ENCODE results near the gene FRRS1L. TPM values are rescaled to one million over a fixed set of nuclear protein-coding genes. Genes with fewer than 3 reads are reported as not detected.

The FRRS1L gene
- total and polyA plus RNA-seq, 2 of the 13 experiments (the other 11 are each of a cell fraction or from before 2014, with no cell fraction given), result 0.02 to 0.03 TPM

GRCh38 chr9:109098960-109099308 is 68.1 kb downstream of the FRRS1L start (continued):
- TF ChIP-seq CSRNP1 (CRISPR knock-in tag; IDR thresholded peaks at IDR 0.05), result 0 out of 2 replicates have a peak, but pooled peaks have one; percentile 33

- Histone ChIP-seq H3K4me3 (replicated peaks in 1 of 3; ENCODE audit: insufficient read depth in 1 of 3, low read depth in 2 of 3, low read length in 3 of 3) (no peak overlapping the region), H3K4me1 (ENCODE audit: insufficient read depth, low read length) (peaks cover 67% of the 10 kb centered on the region), H3K79me2 (ENCODE audit: insufficient read depth, low read length) (peaks cover 100% of the 10 kb centered on the region), H3K9ac (ENCODE audit: insufficient read depth, low read depth, low read length) (no peak overlapping the region), H2AFZ (ENCODE audit: low read length) (no peak overlapping the region), H3K9me3 (ENCODE audit: low read length) (0 out of 2 replicates have a peak, but pooled peaks cover 6% of the 10 kb centered on the region), H3K36me3 (replicated peaks in 1 of 2; ENCODE audit: control insufficient read depth in 1 of 2, insufficient read depth in 2 of 2, low read length in 2 of 2) (peaks cover 6 to 39% of the 10 kb centered on the region in 2 experiments; a peak in 4 of 5 replicates), H4K20me1 (ENCODE audit: insufficient read depth, low read length) (no peaks in the 10 kb centered on the region; the same call in 1 of the 2 replicates), H3K4me2 (ENCODE audit: low read depth, low read length) (peak overlapping the region; percentile 51), H3K27ac (ENCODE audit: extremely low read length, insufficient read depth, low read length) (peak overlapping the region; percentile 43), H3K27me3 (ENCODE audit: control insufficient read depth in 1 of 2, insufficient read depth in 2 of 2, low read length in 2 of 2) (no peaks in the 10 kb centered on the region)
- DNase-seq (ENCODE audit: low spot score) (peak; percentile 68), FAIRE-seq (peak; percentile 86), ATAC-seq (peak; percentile 99)
- intact Hi-C loops (cut with micrococcal nuclease; ENCODE audit: unreplicated experiment), result loop anchor here (1.0 to 5.0 kb wide), 2 partner anchors 34 to 84 kb away; no protein-coding TSS in a partner anchor
- in situ Hi-C loops (cut with HindIII; ENCODE audit: extremely low pct_ligation_motif_present, low pct_unique_long_range_greater_than_20kb), result no loop called here
- ChIA-PET CTCF (ENCODE audit: low intra/inter-chr PET ratio, low total read pairs) (interaction anchor here (0.7 to 1.5 kb wide), 3 partner anchors 85 to 303 kb away, joined by 3 to 5 read pairs (median 5); partner anchors contain the start of gene EPB41L4B), POLR2A (interaction anchor here (1.1 kb wide), 1 partner anchor 22 kb away, joined by 4 read pairs; the partner anchor contains the start of gene TMEM245)
- BruUV-seq (replicated peaks), result no TSS peak
- 33% methylated on average over 4 of the region's 4 CpGs for WGBS (ENCODE audit: low lambda C conversion rate)
- TF ChIP-seq NAIF1 (CRISPR knock-in tag; IDR thresholded peaks at IDR 0.05; ENCODE audit: borderline replicate concordance), result peak; percentile 49; the same call in 1 of the 2 replicates
- peak; percentile 98 for TF ChIP-seq NFE2L2 (IDR thresholded peaks at IDR 0.05; ENCODE audit: low read length)
- TF ChIP-seq TARDBP (CRISPR knock-in tag; IDR thresholded peaks at IDR 0.05), result peak; percentile 37; the same call in 1 of the 2 replicates
- no peak for TF ChIP-seq MXD4 (CRISPR knock-in tag; IDR thresholded peaks at IDR 0.05)
- TF ChIP-seq ZNF333 (CRISPR knock-in tag; IDR thresholded peaks at IDR 0.05; ENCODE audit: borderline replicate concordance), result no peak
- TF ChIP-seq KIAA2018 (CRISPR knock-in tag; IDR thresholded peaks at IDR 0.05; ENCODE audit: borderline replicate concordance), result no peak
These were observed 68.7 kb downstream of the FRRS1L start for GRCh38 chr9:109098171-109098959.

Data from HepG2 (cell line).